GM20000 (cell line): ENCODE data around the gene FMNL2.

ENCODE experiments used
- DNase-seq: peaks from one replicate; pipeline ENCODE4 v3.0.0; 2012; ENCODE audit warnings: low spot score
- TF ChIP-seq, protein P1 (sequence below): IDR thresholded peaks from 2 replicates; pipeline ENCODE4 v1.5.1; 2012; ENCODE audit warnings: mild to moderate bottlenecking, control low read depth; ENCODE audit errors: extremely low read depth, missing control alignments

FMNL2 gene

DNA sequence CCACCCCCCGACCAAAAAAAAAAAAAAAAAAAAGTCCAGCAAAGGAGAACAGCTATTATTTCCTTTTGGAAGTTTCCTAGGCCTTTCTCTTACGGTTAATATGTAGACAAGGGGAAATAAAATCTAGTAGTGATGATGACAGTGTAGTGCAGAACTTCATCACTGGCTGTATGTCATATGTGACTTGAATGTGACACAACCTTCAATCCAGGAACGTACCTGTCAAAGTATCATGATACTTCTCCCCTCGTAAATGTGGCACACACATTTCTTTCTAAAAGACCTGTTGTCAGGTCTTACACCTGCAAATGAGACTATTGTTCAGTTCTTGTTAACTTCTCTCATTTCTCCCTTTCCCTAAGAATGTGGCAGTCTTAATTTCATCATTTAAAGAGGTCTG lies 208.7 kb downstream of the FMNL2 start:
- TF ChIP-seq, protein P1, sequence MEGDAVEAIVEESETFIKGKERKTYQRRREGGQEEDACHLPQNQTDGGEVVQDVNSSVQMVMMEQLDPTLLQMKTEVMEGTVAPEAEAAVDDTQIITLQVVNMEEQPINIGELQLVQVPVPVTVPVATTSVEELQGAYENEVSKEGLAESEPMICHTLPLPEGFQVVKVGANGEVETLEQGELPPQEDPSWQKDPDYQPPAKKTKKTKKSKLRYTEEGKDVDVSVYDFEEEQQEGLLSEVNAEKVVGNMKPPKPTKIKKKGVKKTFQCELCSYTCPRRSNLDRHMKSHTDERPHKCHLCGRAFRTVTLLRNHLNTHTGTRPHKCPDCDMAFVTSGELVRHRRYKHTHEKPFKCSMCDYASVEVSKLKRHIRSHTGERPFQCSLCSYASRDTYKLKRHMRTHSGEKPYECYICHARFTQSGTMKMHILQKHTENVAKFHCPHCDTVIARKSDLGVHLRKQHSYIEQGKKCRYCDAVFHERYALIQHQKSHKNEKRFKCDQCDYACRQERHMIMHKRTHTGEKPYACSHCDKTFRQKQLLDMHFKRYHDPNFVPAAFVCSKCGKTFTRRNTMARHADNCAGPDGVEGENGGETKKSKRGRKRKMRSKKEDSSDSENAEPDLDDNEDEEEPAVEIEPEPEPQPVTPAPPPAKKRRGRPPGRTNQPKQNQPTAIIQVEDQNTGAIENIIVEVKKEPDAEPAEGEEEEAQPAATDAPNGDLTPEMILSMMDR: no peak
- no peak for DNase-seq

DNA sequence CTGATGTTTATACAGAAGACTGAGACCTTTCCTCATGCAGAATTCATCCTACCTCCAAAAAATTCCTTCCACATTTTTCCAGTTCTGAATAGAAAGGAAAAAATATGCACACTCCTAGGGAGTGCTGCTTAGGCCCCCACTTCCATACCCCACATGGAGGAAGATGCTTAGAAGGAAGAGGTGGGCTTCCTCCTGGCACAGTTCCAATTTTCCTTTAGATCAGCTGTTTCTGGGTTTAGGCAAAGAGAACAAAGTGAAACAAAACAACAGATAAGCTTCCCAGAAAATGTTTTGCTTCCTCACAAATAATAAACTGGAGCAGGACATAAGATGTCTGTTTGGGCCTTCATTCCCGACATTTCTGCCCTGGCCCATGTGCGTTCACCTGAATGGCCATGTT lies 209.7 kb downstream of the FMNL2 start:
- no peak for DNase-seq
- TF ChIP-seq, protein P1: no peak

DNA sequence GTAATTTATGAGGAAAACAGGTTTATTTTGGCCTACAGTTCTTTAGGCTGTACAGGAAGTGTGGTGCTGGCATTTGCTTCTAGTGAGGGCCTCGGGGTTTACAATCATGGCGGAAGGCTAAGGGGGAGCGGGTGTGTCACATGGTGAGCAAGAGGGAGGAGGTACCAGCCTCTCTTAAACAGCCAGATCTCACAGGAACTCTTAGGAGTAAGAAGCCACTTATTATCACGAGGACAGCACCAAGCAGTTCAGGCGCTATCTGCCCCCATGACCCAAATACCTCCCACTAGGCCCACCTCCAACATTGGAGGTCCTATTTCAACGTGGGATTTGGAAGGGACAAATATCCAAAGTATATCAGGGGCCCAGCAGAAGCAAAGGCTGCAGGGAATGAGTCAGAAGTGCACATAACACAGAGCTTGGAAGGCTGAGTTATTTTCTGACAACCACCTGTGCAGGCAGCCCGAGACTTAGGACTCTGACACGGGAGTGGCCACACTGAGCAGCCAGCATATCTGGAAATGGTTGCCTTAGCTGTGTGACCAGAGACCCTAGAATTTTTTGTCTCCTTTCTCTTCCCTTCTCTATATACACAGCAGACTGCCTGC lies 211.4 kb downstream of the FMNL2 start:
- TF ChIP-seq, protein P1: no peak
- DNase-seq: no peak

DNA sequence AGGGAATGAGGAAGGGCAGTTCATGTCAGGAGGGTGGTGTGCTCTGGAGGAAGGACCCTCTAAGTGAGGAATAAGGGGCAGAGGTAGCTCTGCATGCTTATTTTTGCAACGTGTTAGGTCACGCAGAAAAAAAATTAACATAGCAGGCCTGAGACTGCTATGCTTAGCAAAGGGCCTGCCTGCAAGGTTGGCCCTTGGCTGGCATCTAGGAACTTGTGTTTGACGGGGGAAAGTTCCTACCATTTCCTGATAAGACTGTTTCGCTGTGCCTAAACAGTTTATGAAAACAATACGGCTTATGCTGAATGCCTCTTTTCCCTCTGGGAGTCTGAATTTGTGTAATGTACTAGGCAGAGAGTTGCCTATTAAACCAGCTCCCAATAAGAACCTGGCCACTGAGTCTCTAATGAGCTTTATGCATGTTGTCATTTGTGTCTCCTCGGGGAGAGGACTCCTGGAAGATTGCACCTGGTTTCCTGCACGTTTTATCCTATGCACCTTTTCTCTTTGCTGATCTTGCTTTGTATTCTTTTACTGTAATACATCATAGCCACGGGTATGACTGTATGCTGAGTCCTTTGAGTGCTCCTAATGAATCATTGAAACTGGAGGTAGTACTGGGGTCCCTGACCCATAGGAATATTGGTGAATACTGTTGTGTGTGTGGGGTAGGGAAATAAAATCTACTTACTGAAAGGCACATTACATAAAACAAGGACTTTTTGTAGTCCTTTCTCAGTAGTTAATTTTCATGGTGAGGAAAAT lies 213.3 kb downstream of the FMNL2 start:
- DNase-seq: no peak
- TF ChIP-seq, protein P1: no peak

DNA sequence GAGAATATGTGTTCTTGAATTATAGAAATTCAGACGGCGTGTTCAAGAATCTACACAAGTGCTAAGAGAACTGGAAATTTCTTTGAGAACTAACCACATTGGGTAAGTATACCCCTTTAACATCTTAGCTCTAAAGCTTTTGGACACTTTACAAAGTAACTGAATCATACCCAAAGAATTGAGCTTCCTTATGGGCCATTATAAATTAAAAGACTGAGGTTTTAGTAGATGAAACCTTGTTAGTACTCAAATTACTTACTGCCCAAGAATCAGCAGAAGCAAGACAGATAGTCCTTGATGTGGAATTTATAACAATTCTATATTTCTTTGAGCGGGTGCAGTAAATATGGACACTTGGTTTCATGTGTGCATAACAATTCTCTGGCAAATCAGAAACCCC lies 214.0 kb downstream of the FMNL2 start:
- TF ChIP-seq, protein P1: no peak
- DNase-seq: no peak

DNA sequence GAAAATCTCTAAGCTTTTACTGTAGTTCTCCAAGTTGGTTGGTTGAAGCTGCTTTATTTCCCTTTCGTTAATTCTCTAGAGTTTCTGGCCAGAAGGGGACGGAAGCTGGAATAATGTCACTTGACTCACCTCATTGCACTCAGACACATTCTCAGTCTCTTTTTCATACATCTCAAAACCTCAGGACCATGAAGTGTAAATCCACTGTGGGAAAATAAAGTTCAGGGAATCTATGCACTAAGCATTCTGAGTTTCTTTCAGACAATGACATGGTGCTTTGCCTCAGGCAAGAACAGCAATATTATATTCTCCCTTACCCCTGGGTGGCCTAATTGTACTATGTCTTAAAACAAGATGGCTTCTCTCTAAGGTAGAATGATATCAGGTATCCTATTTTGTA lies 214.4 kb downstream of the FMNL2 start:
- DNase-seq: no peak
- TF ChIP-seq, protein P1: no peak

DNA sequence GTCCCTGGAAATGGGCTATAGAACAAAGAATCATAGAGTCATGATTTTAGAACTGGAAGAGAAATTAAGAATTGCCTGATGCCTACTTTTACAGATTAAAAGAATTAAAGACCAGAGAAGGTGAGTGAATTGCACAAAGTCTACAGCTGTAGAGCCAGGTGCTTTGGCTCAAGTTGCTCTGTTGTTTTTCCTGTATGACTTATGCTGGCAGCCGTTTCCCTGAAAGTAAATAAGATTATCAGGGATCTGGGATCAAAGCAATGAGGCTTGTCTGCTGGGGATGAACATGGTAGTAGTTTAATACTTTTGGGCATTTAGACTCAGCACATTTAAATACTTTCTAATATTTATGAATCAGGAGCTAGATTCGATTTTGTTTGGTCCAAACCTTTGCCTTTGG lies 215.4 kb downstream of the FMNL2 start:
- DNase-seq: no peak
- TF ChIP-seq, protein P1: no peak
